HG02840 (cell line): ENCODE data around the gene CASKIN2.
A peak's percentile ranks its signal among the peaks of the same experiment; 100 is the strongest.
"Not testable (repeated sequence)": the region's sequence is repeated elsewhere in the genome, so short reads cannot be mapped to it uniquely, and the experiment has no call there.

Source experiments
- ATAC-seq: cut with Tn5 transposase; IDR thresholded peaks from one replicate; pipeline ENCODE4 v1.9.1; 2021; ENCODE audit warnings: mild to moderate bottlenecking, moderate library complexity, moderate number of reproducible peaks; ENCODE audit not compliant: unreplicated experiment, low FRiP score

The CASKIN2 gene

DNA sequence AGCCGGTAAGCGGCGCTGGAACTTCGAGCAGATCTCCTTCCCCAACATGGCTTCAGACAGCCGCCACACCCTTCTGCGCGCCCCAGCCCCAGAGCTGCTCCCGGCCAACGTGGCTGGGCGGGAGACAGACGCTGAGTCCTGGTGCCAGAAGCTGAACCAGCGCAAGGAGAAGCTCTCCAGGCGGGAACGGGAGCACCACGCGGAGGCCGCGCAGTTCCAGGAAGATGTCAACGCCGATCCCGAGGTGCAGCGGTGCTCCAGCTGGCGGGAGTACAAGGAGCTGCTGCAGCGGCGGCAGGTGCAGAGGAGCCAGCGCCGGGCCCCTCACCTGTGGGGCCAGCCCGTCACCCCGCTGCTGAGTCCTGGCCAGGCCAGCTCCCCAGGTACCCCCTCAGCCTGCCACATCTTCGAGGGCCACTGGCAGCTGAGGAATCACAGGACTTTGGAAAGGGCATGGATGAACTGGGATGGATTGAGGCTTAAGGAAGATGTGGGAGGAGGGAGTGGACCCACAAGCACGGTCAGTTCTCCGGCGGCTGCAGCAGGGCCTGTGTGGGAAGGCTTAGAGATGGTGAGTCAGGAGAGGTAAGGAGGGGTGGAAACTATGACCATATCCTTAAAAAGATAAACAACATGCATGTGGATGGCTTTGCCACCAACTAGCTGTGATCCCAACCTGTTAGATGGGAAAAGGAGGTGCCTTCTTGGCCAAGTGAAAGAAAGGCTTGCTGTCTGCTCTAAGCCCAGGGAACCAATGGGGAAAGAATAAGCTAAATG lies 6.8 kb upstream of the CASKIN2 start:
- no peak for ATAC-seq

DNA sequence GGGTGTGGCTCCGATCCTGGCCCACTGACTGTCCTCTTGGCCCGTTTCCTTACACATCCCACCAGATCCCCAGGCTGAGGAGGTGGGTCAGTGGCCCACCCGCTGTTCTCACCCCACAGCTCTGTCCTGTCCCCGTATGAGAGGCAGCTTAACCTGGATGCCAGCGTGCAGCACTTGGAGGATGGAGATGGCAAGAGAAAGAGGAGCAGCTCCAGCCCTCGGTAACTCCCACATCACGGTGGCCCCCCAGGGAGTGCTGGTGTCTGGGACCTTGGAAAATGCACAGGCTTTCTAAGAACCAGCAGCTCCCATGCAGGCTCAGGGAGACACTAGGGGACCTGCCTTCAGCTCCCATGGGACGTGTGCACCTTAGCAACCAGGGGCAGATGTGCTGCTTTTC lies 6.0 kb upstream of the CASKIN2 start:
- ATAC-seq, result no peak

DNA sequence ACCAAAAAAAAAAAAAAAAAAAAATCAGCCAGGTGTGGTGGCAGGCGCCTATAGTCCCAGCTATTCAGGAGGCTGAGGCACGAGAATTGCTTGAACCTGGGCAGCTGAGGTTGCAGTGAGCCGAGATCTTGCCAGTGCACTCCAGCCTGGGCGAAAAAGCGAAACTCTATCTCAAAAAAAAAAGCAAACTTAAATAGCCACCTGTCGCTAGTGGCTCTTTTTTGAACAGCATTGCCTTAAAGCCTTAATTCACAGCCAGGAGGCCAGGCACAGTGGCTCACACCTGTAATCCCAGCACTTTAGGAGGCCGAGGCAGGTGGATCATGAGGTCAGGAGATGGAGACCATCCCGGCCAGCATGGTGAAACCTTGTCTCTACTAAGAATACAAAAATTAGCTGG lies 5.1 kb upstream of the CASKIN2 start:
- ATAC-seq, result not testable (repeated sequence)

DNA sequence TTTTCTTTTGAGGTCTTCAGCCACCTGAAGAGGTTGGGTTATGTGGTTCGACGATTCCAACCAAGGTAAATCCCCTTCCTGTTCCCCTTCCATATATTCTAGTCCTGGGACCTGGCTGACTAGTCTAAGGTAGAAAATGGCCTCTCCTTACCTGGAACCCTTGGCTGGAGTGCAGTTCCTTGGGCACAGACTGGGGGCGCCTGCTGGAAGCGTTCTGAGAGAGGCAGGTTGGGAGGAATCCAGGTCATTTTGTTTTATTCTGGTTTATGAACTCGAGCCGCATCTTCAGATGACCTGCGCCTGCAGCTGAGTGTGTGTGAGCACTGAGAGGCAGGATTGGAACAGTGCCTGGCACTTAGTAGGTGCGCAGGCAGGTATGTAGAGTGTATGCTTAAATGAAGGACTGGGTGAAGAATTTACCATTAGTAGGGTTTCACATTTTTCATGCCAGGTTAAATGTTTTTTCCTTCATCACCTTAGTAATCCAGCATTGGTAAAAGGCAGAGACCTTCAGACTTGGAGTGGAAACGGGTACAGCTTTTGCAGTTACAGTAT lies 3.7 kb upstream of the CASKIN2 start:
- no peak for ATAC-seq

DNA sequence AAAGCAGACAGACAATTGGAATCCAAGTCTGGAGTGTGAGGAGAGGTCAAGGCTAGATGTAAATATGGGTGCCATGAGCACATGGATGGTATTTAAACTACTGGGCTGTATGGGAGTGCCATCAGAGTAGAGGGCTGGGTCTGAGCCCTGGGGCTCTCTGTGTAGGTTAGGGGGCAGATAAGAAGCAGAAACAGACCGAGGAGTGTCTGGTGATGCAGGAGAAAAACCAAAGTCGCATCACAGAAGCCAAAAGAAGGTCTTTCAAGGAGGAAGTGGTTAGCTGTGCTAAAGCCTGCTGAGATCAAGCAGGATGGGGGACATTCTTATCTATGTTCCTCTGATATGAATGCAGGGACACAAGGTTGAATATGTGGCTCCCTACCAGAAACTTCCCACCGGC lies 2.9 kb upstream of the CASKIN2 start:
- ATAC-seq, result no peak

DNA sequence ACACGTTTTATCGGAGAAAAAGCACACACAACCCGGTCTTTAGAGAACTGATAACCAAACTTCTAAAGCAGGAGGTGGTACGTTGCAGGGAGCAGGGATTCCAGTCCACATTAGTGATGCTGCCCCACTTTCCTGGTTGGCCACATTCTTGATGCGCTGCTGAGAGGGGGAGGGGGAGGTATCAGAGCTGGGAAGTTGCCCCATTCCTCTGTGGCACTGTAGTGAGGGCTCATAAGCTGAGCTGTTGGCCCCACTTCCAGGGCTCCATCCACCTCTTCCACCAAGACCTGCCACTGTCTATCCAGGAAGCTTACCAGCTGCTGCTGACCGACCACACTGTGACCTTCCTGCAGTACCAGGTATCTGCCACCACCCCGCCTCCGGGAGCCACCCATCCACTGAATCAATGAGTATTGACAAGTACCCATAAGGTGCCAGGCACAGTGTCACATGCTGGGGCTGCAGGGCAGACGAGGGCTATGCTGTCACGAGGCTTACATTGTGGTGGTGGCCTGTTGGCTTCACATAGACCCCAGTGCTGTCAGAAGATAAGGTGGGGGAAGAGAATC lies 2.0 kb upstream of the CASKIN2 start:
- no peak for ATAC-seq

DNA sequence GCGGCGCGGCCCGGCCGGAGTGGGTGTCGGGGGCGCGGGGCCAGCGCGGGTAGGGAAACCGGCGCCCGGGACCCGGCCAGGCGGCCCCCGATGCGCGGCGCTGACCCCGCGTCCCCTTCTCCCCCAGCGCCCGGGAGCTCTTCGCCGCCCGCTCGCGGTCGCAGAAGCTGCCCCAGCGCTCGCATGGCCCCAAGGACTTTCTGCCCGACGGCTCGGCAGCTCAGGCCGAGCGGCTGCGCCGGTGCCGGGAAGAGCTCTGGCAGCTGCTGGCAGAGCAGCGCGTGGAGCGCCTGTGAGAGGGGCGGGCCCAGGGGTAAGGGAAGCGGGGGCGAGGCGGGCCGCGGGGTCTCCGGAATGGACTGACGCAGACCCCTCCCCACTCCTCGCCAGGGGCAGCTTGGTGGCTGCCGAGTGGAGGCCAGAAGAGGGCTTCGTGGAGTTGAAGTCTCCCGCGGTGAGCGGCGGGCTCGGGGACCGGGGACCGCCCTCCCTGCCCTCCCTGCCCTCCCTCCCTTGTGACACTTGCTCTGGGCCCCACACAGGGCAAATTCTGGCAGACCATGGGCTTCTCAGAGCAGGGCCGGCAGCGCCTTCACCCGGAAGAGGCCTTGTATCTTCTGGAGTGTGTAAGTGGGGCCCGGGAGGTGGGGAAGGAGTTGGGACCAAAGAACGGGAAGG lies 1.4 kb upstream of the CASKIN2 start:
- ATAC-seq, result no peak

DNA sequence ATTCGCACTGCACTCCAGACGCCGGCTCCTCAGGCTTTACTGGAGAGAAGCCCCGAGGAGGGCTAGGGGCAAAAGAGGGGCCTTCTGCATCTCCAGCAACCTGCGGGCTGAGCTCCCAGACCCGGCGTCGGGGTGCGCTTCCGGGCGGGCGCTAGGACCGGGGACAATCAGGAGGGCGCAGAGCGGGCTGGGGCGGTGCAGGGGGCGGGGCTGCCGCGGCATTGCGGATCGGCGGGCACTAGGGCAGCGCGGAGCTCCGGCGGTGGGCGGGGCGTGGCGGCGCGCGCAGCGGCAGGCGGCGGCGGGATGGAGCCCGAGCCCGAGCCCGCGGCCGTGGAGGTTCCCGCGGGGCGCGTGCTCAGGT lies 900 bp upstream of the CASKIN2 start, which contains the start of gene TSEN54:
Gene TSEN54 (plus strand): TSS at position 274 of the 364 bp plus-strand sequence. CDS start 33 bp downstream, at position 307.
- peak; percentile 70 for ATAC-seq

DNA sequence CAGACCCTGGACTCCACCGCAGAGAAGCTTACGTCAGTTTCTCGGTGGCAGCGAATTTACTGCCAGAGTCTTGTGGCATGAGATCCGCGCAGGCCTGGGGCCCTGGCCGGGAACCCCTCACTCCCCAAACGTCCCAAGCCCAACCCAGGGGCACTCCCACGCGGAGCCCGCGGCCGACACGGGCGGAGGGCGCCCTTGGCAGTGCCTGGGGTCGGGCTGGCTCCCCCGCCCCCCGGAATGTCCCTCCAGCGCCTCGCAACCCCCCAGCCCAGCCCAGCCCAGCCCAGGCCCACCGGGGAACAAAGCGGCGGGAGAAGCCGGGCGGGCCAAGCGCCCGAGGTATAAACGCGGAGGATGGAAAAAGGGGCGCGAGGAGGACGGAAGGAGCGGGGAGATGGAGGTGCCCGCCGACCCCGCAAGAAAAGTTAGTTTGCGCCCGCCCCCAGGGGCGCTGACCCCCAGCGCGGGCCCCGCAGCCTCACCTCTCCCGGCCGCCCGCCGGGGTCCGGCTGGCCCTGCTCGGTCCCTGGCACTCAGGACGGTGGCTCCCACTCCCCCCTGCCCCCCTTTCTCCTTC lies 330 bp downstream of the CASKIN2 start:
- no peak for ATAC-seq

DNA sequence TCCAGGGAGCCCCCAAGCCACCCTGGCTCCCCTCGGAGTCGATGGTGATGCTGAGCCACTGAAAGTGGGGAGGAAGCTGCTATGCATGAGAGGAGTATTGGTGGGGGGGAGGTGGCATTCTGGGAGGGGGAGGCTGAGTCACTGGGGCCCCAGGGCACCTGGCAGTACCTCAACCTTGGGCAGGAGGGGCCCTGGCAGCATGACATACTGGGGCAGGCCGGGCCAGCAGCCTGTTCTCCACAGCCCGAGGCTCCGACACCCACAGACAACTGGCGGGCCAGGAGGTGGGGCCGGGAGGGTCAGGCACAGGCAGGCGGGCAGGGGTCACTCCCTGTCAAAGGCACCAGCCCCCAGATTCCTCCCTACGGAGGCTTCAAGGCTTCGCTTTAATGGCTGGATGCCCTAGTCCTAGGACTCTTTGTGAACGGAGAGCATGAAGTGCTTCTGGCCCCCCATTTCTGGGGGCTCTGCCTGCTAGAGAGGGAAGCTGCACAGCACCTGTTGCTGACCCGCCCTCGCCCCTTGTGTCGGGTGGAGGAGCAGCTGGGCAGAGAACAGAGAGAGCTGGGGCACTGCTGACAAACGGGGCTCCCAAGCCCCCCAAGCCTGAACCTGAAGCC lies 928 bp downstream of the CASKIN2 start:
- ATAC-seq, result no peak

DNA sequence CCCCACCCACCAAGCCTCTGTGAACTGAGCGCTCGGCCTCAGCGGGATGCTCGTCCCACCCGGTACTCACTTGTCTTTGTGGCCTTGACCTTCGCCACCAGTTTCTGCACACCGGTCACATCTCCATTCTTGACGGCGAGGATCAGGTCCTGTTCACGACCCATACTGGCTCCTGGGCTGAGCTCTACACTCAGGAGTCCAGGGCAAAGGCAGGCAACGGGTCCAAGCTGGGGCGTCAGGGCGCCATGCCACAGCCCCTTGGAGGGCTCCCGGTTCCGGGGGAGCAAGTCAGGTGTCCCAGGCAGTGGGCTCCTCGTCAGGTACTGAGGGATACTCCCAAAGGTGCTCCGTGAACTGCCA lies 1.7 kb downstream of the CASKIN2 start:
- no peak for ATAC-seq

DNA sequence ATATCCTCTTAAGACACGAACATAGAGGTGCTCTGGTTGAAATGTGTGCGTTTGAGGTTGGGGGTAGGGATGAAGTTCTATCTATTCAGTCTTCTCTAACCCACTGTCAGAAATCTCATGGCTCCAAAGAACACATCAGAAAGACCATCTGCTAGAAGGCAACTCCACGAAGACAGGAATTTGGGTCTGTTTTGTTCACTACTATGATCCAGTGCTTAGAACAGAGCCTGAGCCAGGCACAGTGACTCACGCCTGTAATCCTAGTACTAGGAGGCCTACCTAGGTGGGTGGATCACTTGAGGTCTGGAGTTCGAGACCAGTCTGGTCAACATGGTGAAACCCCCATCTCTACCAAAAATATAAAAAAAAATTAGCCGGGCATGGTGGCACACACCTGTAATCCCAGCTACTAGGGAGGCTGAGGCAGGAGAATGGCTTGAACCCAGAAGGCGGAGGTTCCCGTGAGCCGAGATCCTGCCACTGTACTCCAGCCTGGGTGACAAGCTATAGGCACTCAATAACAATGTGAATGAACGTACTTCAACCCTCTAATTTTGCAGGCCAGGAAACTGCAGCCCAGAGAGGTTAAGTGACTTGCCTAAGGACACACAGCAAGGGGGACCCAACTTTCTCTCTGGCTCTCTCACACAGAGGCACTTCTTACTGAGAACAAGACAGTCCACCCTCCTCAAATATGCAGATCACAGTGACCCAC lies 2.3 kb downstream of the CASKIN2 start:
- ATAC-seq, result no peak

DNA sequence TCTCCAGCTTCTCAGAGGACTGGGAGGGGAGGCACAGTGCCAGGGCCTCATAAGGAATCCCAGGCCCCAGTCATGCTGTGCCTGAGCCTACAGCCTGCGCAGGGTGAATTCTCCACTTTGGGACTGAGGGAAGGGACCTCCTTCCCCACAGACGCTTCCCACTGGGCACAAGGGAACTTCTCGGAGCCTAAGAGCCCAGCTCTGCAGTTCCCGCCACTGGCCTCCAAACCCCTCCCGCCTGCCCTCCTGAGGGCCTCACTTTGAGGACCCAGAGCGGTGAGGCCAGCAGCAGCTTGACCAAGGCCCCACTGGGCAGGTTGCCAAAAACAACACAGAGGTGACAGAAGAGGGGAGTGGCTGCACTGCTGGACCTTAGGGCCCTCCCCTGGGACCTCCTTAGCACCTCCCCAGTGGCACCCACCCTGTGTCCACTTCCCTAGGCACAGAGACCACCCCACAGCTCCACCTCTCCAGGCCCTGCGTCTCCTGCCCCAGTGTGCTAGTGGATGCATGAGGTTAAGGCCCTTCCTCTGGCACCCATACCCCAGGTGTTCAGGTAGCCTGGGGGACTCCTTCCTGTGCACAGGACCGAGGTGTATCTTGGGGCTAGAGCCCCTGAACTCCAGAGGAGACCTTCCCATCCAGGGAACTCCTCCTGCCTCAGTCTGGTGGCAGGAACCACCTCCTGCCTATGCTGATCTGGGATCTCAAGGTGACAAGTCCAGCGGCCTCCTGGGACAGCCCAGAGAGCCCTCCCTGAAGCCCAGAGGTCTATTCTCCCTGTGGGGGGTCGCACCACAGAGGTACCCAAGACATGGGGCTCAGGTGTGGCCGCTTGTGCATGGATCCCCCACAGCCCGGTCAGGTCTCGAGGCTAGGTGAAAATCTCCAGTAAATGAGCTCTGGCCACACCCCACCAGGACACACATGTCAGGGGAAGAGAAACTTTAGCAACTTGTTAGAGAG lies 3.4 kb downstream of the CASKIN2 start:
- ATAC-seq, result no peak

DNA sequence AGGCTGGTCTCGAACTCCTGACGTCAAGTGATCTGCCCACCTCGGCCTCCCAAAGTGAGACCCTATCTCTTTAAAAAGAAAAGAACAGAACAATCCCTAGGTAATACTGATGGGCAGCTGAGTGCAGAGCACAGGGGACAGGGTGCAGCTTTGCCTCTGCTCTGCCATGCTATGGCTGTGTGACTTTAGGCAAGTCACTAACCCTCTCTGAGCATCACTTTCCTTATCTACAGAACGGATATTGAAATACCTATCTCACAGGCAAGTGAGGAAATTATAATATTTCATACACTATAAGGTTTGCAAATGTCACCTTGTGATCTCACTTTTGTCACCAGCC lies 4.1 kb downstream of the CASKIN2 start:
- no peak for ATAC-seq

DNA sequence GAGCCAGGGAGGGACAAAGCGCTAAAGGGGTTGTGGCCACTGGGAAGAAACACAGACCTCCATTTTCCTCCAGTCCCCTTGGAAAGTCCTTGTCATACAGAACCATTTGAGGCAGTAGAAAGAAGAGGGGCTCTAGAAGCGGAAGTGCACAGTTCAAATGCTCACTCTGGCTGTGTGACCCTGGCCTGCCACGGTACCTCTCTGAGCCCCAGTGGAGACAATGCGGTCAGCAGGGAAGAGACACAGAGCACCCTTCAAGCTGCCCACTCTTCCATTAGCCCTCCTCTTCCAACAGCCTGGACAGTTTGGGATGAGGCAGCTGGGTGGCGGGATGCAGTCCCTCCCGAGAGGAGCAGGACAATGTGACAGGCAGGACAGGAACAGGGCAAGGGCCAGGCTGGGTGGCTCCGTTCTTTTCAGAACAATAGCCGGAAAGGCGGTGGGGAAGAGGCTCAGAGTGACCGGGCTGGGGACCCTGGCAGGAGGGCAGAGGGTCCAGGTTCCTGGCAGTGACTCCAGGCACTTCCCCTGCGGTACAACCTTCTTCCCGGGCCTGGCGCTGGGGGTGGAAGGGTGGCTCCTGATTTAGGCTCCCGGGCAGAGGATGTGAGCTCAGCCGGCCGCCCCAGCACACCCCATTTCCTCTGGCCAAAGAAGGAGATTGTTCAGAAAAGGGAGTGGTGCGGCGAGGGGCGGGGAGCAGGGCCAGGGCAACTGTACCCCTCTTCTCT lies 5.6 kb downstream of the CASKIN2 start:
- ATAC-seq, result no peak

DNA sequence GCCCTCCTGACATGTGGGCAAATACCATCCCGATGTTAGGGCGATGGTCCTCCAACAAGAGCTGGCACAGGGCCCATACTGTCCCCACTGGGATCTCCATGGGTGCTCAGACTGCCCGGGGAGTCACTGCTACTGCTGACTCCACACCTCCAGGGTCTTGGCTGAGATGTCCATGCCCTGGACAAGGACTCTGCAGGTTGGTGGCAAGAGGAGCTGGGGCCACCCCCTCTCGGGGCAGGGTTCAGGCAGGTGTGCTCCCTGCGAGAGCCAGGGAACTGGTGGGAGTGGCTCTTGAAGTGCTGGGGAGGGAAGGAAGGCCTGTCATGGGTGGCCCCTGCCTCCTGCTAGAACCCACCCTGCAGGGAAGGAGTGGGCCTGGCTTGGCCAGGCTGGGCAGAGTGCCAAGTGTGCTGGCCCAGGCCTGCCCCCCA lies 6.4 kb downstream of the CASKIN2 start:
- no peak for ATAC-seq

DNA sequence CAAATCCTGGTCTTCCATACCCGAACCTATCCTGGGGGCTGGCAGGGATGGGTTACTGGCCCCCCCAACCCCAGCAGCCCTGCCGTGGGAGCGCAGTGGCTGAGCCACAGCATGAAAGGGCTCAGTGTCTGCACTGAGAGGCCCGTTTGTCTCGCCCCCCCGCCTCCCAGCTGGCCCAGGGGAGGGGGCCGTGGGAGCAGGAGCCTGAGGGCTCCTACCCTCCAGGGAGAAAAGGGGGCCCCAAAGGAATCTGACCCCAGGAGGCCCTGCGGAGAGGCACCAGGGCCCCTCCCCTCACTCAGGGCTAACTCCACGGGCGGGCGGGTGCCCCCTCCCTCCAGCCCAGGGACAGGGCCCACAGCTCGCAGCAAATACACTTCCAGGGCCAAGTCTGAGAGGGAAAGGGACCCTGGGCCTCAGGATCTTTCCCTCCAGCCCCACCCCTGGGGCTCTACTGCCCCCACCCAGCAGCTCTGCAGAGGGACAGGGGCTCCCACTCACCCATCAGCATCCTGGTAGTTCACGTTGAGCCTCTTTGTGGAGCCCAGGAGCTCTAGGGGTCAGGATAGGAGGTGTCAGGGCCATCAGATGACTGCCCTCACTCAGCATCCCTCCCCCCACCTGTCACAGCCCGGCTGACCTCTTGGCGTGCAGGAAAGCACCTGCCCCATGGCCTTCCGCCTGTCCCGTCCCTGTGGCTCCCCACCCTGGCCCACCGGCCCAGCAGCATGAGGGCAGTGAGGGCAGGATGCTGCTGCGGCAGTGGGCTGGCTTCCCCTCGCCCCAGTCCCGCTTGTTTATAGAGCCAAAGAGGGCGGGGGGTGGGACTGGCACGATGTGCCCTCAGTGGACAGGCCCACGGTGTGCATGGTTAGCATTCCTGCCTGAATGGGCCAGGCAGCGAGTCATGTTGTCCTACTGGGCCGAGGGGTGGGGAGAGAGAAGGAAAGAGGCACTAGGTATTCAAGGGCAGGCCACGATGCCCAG lies 7.3 kb downstream of the CASKIN2 start:
- ATAC-seq, result no peak
